Upper lobe of left lung (tissue), 6 donors: Measurements from ENCODE around the gene PBX4. TPM values are rescaled to one million over a fixed set of nuclear protein-coding genes. Genes with fewer than 3 reads are reported as not detected.

ENCODE experiments used
- ATAC-seq, 2 donors: fragments of 200-7000 bp; cut with Tn5 transposase; one replicate each; pipeline ENCODE4 v1.9.1; 2022; ENCODE audit warnings: mild to moderate bottlenecking in 2 of 2, moderate library complexity in 2 of 2; ENCODE audit not compliant: low FRiP score in 2 of 2
- DNase-seq, 2 donors: peaks; one replicate each; pipeline ENCODE4 v3.0.0-alpha.2; 2019 to 2020
- H3K27ac ChIP-seq, 4 donors: fragments of 200-600 bp; sonication (generic); one replicate each; pipeline ENCODE4 v1.5.1; 2016 to 2019
- H3K27me3 ChIP-seq, 4 donors: fragments of 200-600 bp; sonication (generic); one replicate each; pipeline ENCODE4 v1.5.1; 2017 to 2019
- H3K36me3 ChIP-seq, 4 donors: fragments of 200-600 bp; sonication (generic); one replicate each; pipeline ENCODE4 v1.5.1; 2016 to 2019
- H3K4me1 ChIP-seq, 4 donors: fragments of 200-600 bp; sonication (generic); one replicate each; pipeline ENCODE4 v1.5.1; 2018 to 2019
- H3K4me3 ChIP-seq, 4 donors: fragments of 200-600 bp; sonication (generic); one replicate each; pipeline ENCODE4 v1.5.1; 2017 to 2019; ENCODE audit warnings: mild to moderate bottlenecking in 2 of 4, moderate library complexity in 1 of 4
- H3K9me3 ChIP-seq, 4 donors: fragments of 200-600 bp; sonication (generic); one replicate each; pipeline ENCODE4 v1.5.1; 2018 to 2019
- CTCF ChIP-seq, 6 experiments: fragments of 450-650 bp in 4 of 6; fragments of 200-600 bp in 2 of 6; sonication (generic) in 2 of 6; IDR thresholded peaks; one replicate each; pipeline ENCODE4 v1.5.1; 2016 to 2019; ENCODE audit warnings: antibody characterized with exemption in 6 of 6
- EP300 ChIP-seq, 4 donors: sonication (generic); formaldehyde crosslinking; IDR thresholded peaks; one replicate each; pipeline ENCODE4 v1.5.1; 2017; ENCODE audit warnings: antibody characterized with exemption in 4 of 4, control low read depth in 2 of 4
- POLR2A ChIP-seq, 4 donors: fragments of 450-650 bp; IDR thresholded peaks; one replicate each; pipeline ENCODE4 v1.5.1; 2016 to 2017; ENCODE audit warnings: antibody characterized with exemption in 4 of 4, mild to moderate bottlenecking in 2 of 4
- POLR2AphosphoS5 ChIP-seq, 2 donors: sonication (generic); formaldehyde crosslinking; IDR thresholded peaks; one replicate each; pipeline ENCODE4 v1.5.1; 2017; ENCODE audit warnings: antibody characterized with exemption in 2 of 2
- WGBS, 2 donors: methylation state at CpG; one replicate each; pipeline ENCODE4 v1.1.5; 2017 to 2018; 5-methylcytosine and 5-hydroxymethylcytosine counted together
- total RNA-seq, 6 donors: library from RNA; depleted of rRNA in 4 of 6; stranded (reverse); fragments of >200 nt in 4 of 6; gene quantifications; one replicate each; pipeline versions ENCODE4 v1.1.0 to v1.2.1, GENCODE V29; 2016 to 2021
- donor health status: DM: no; HTN: no; CAD: no; lungs with moderate emphysema.
- donor health status: DM: no; HTN: yes; CAD: no; lungs with severe emphysema.

Gene PBX4
- total RNA-seq, 6 donors from 2014 or later, result 2.0 to 30.4 (median 5.8) TPM

GRCh38 chr19:19550485-19550929 lies 68.0 kb downstream of the PBX4 start:
- Histone ChIP-seq H3K27ac (no peak overlapping the region), H3K4me1 (no peaks in the 10 kb centered on the region), H3K9me3 (no peaks in the 10 kb centered on the region), H3K36me3 (no peaks in the 10 kb centered on the region), H3K27me3 (no peaks in the 10 kb centered on the region), H3K4me3 (no peak overlapping the region)
- TF ChIP-seq EP300 (IDR thresholded peaks at IDR 0.05) (no peak), CTCF (IDR thresholded peaks at IDR 0.05) (no peak), POLR2AphosphoS5 (IDR thresholded peaks at IDR 0.05) (no peak), POLR2A (IDR thresholded peaks at IDR 0.05) (no peak)
- DNase-seq (no peak), ATAC-seq (no peak)
- 55 to 69% methylated on average over 3 to 4 of the region's 8 CpGs for WGBS, 2 donors

GRCh38 chr19:19549804-19550464 lies 68.6 kb downstream of the PBX4 start:
- H3K27me3 ChIP-seq, result no peaks in the 10 kb centered on the region
- no peaks in the 10 kb centered on the region for H3K9me3 ChIP-seq
- TF ChIP-seq CTCF (IDR thresholded peaks at IDR 0.05) (no peak), POLR2AphosphoS5 (IDR thresholded peaks at IDR 0.05) (no peak), EP300 (IDR thresholded peaks at IDR 0.05) (no peak), POLR2A (IDR thresholded peaks at IDR 0.05) (no peak)
- no peaks in the 10 kb centered on the region for H3K4me1 ChIP-seq
- H3K27ac ChIP-seq, result no peak overlapping the region
- ATAC-seq (no peak), DNase-seq (no peak)
- 59 to 72% methylated on average over 10 to 22 of the region's 23 CpGs for WGBS, 2 donors
- H3K4me3 ChIP-seq, result no peak overlapping the region
- no peaks in the 10 kb centered on the region for H3K36me3 ChIP-seq

GRCh38 chr19:19548915-19549759 lies 69.3 kb downstream of the PBX4 start:
- DNase-seq (no peak), ATAC-seq (no peak)
- H3K9me3 ChIP-seq, result no peaks in the 10 kb centered on the region
- H3K4me1 ChIP-seq, result no peaks in the 10 kb centered on the region
- H3K27me3 ChIP-seq, result no peaks in the 10 kb centered on the region
- TF ChIP-seq EP300 (IDR thresholded peaks at IDR 0.05) (no peak), POLR2AphosphoS5 (IDR thresholded peaks at IDR 0.05) (no peak), CTCF (IDR thresholded peaks at IDR 0.05) (no peak), POLR2A (IDR thresholded peaks at IDR 0.05) (no peak)
- 57 to 60% methylated on average over 10 to 13 of the region's 13 CpGs for WGBS, 2 donors
- no peak overlapping the region for H3K27ac ChIP-seq
- no peaks in the 10 kb centered on the region for H3K36me3 ChIP-seq
- H3K4me3 ChIP-seq, result no peak overlapping the region

- ATAC-seq, result no peak
- DNase-seq, result no peak
- Histone ChIP-seq H3K27me3 (no peaks in the 10 kb centered on the region), H3K36me3 (no peaks in the 10 kb centered on the region), H3K4me1 (no peaks in the 10 kb centered on the region), H3K4me3 (no peak overlapping the region), H3K9me3 (no peaks in the 10 kb centered on the region), H3K27ac (no peak overlapping the region)
- TF ChIP-seq POLR2A (IDR thresholded peaks at IDR 0.05) (no peak), CTCF (IDR thresholded peaks at IDR 0.05) (no peak), EP300 (IDR thresholded peaks at IDR 0.05) (no peak), POLR2AphosphoS5 (IDR thresholded peaks at IDR 0.05) (no peak)
- WGBS, 2 donors, result 43 to 66% methylated on average over 11 to 14 of the region's 15 CpGs
Measured at GRCh38 chr19:19547674-19548336, 70.7 kb downstream of the PBX4 start.
